ENCODE results near the gene RGL2. TPM values are rescaled to one million over a fixed set of nuclear protein-coding genes. Genes with fewer than 3 reads are reported as not detected.

The RGL2 gene
- total and polyA plus RNA-seq, 2 of the 13 experiments (the other 11 are each of a cell fraction or from before 2014, with no cell fraction given): 22.9 to 47.4 TPM

GRCh38 chr6:33276864-33277662, 21.7 kb downstream of the RGL2 start, which contains the start of gene B3GALT4 (continued):
- TF ChIP-seq, protein P1, sequence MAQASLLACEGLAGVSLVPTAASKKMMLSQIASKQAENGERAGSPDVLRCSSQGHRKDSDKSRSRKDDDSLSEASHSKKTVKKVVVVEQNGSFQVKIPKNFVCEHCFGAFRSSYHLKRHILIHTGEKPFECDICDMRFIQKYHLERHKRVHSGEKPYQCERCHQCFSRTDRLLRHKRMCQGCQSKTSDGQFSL (CRISPR knock-in tag; IDR thresholded peaks at IDR 0.05): no peak
- TF ChIP-seq, protein P2, sequence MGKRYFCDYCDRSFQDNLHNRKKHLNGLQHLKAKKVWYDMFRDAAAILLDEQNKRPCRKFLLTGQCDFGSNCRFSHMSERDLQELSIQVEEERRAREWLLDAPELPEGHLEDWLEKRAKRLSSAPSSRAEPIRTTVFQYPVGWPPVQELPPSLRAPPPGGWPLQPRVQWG (CRISPR knock-in tag; IDR thresholded peaks at IDR 0.05; ENCODE audit: borderline replicate concordance, low read depth): no peak
- TF ChIP-seq TSC22D2 (CRISPR knock-in tag; IDR thresholded peaks at IDR 0.05; ENCODE audit: borderline replicate concordance) (no peak), BRD4 (CRISPR knock-in tag; IDR thresholded peaks at IDR 0.05) (no peak), ZNF234 (CRISPR knock-in tag; conservative IDR thresholded peaks at IDR 0.05) (no peak), RFXANK (CRISPR knock-in tag; IDR thresholded peaks at IDR 0.05) (no peak), KAT2B (IDR thresholded peaks at IDR 0.05; ENCODE audit: borderline replicate concordance, low read depth, low read length) (no peak), HOXD1 (CRISPR knock-in tag; IDR thresholded peaks at IDR 0.05) (no peak), JUN (CRISPR knock-in tag; IDR thresholded peaks at IDR 0.05) (no peak), CSRNP1 (CRISPR knock-in tag; IDR thresholded peaks at IDR 0.05) (no peak), NFE2L2 (IDR thresholded peaks at IDR 0.05; ENCODE audit: low read length) (no peak), KLF9 (CRISPR knock-in tag; IDR thresholded peaks at IDR 0.05; ENCODE audit: low read depth) (no peak), ZNF34 (CRISPR knock-in tag; IDR thresholded peaks at IDR 0.05; ENCODE audit: borderline replicate concordance) (no peak), PHF20 (CRISPR knock-in tag; IDR thresholded peaks at IDR 0.05) (no peak), MAF1 (CRISPR knock-in tag; IDR thresholded peaks at IDR 0.05; ENCODE audit: borderline replicate concordance) (no peak), DPF2 (CRISPR knock-in tag; IDR thresholded peaks at IDR 0.05; ENCODE audit: borderline replicate concordance, low read depth) (no peak), RBM39 (IDR thresholded peaks at IDR 0.05; ENCODE audit: low read depth, low read length, poor library complexity, severe bottlenecking) (peak; percentile 54), HNRNPK (IDR thresholded peaks at IDR 0.05; ENCODE audit: low read depth, low read length, poor library complexity, severe bottlenecking) (peak; percentile 45), SP2 (CRISPR knock-in tag; IDR thresholded peaks at IDR 0.05) (0 out of 2 replicates have a peak, but pooled peaks have one; percentile 17)
- TF ChIP-seq, protein P3, sequence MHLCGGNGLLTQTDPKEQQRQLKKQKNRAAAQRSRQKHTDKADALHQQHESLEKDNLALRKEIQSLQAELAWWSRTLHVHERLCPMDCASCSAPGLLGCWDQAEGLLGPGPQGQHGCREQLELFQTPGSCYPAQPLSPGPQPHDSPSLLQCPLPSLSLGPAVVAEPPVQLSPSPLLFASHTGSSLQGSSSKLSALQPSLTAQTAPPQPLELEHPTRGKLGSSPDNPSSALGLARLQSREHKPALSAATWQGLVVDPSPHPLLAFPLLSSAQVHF (CRISPR knock-in tag; IDR thresholded peaks at IDR 0.05): no peak
- TF ChIP-seq, protein P4, sequence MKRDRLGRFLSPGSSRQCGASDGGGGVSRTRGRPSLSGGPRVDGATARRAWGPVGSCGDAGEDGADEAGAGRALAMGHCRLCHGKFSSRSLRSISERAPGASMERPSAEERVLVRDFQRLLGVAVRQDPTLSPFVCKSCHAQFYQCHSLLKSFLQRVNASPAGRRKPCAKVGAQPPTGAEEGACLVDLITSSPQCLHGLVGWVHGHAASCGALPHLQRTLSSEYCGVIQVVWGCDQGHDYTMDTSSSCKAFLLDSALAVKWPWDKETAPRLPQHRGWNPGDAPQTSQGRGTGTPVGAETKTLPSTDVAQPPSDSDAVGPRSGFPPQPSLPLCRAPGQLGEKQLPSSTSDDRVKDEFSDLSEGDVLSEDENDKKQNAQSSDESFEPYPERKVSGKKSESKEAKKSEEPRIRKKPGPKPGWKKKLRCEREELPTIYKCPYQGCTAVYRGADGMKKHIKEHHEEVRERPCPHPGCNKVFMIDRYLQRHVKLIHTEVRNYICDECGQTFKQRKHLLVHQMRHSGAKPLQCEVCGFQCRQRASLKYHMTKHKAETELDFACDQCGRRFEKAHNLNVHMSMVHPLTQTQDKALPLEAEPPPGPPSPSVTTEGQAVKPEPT (CRISPR knock-in tag; IDR thresholded peaks at IDR 0.05; ENCODE audit: low read depth): no peak
- TF ChIP-seq, protein P5, sequence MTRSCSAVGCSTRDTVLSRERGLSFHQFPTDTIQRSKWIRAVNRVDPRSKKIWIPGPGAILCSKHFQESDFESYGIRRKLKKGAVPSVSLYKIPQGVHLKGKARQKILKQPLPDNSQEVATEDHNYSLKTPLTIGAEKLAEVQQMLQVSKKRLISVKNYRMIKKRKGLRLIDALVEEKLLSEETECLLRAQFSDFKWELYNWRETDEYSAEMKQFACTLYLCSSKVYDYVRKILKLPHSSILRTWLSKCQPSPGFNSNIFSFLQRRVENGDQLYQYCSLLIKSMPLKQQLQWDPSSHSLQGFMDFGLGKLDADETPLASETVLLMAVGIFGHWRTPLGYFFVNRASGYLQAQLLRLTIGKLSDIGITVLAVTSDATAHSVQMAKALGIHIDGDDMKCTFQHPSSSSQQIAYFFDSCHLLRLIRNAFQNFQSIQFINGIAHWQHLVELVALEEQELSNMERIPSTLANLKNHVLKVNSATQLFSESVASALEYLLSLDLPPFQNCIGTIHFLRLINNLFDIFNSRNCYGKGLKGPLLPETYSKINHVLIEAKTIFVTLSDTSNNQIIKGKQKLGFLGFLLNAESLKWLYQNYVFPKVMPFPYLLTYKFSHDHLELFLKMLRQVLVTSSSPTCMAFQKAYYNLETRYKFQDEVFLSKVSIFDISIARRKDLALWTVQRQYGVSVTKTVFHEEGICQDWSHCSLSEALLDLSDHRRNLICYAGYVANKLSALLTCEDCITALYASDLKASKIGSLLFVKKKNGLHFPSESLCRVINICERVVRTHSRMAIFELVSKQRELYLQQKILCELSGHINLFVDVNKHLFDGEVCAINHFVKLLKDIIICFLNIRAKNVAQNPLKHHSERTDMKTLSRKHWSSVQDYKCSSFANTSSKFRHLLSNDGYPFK (CRISPR knock-in tag; IDR thresholded peaks at IDR 0.05; ENCODE audit: borderline replicate concordance): no peak

Measured in HepG2 (cell line).